SH-SY5Y (cell line): ENCODE measurements around the gene POLRMT.

Source experiments
- GATA2 ChIP-seq: IDR thresholded peaks from 2 replicates; pipeline ENCODE4 v1.6.1; 2011; ENCODE audit warnings: mild to moderate bottlenecking, low read depth, low read length
- GATA3 ChIP-seq: IDR thresholded peaks from 2 replicates; pipeline ENCODE4 v1.6.1; 2011; ENCODE audit warnings: low read depth, mild to moderate bottlenecking, low read length, moderate library complexity

DNA sequence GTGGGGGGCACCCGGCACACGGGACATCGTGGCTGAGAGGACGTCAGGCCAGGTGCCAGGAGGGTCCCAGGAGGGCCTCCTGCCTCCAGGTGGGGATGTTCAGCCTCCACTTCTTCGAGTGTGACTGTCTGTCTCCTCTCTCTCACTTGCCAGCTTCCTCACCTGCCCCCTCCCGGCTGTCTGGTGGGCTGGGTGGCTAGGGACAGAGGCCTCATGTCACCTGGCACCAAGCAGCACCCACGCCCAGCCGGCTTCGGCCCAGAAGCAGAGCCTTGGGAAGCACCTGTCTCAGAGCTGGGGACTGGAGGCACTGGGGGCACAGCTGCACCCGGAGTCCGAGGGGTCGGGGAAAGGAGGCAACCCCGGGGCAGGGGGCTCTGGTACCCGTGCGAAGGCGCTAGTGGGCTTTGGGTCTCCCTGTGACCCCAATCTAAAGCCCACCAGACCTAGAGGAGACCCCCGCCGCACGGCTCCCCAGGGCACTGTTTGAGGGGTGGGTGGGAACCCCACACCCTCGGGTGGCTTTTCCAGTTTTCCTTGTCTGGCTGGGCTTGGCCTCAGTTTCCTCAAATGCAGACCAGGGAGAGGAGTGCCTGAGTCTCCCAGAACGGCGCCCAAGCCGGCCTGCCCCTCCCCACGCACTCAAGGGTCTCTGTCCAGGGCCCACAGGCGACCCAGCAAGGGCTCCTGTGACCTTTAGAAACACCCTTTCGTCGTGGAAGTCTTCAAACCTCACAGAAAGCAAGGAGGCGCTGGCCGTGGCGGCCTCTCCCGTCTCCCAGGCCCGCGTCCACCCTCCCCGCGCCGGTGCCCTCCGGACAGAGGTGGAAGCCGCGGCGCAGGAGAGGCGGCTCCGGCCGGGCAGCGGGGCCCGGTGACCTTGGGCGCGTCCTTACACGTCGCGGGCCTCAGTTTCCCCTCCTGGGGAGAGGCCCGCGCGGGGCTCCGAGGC, 44.3 kb downstream of the POLRMT start:
- TF ChIP-seq GATA2 (no peak), GATA3 (no peak)
